Dermis microvascular lymphatic vessel endothelial cell (primary cell): ENCODE data around the gene CLTA. TPM values are rescaled to one million over a fixed set of nuclear protein-coding genes. Genes with fewer than 3 reads are reported as not detected.

ENCODE experiments used
- DNase-seq, 2 donors: peaks; one replicate each; pipeline versions ENCODE4 v3.0.0 to v3.0.0-alpha.2; 2010; ENCODE audit warnings: low read depth in 2 of 2
- total RNA-seq: library from RNA; depleted of rRNA; stranded (reverse); fragments of >200 nt; gene quantifications from 2 replicates; pipeline ENCODE4 v1.2.1, GENCODE V29; 2014

CLTA gene, protein sequence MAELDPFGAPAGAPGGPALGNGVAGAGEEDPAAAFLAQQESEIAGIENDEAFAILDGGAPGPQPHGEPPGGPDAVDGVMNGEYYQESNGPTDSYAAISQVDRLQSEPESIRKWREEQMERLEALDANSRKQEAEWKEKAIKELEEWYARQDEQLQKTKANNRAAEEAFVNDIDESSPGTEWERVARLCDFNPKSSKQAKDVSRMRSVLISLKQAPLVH
- 203 and 266 TPM in 2 replicates for total RNA-seq

DNA sequence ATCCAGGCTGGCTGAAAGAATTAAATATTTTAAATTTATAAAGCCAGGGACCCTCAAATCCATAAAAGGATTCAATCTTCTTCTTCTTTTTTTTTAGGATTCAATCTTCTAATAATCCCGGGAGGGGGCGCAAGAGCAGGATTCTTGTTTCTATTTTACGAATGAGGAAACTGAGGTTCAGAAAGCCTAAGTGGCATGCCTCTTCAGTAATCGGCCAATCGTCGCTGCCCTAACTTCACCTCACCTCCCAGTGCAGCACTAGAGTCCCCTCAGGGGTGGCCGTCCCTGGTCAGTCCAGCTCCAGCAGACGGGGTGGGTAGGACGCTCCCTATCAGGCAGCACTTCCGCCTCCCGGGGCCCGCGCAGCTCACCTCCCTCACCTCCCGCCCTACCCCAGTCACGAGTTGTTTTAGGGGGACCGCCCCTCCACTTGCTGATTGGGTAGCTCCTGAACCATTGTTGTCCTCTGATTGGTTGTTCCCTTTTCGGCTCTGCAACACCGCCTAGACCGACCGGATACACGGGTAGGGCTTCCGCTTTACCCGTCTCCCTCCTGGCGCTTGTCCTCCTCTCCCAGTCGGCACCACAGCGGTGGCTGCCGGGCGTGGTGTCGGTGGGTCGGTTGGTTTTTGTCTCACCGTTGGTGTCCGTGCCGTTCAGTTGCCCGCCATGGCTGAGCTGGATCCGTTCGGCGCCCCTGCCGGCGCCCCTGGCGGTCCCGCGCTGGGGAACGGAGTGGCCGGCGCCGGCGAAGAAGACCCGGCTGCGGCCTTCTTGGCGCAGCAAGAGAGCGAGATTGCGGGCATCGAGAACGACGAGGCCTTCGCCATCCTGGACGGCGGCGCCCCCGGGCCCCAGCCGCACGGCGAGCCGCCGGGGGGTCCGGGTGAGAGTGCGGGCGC, at the start of gene CLTA:
TSS of gene CLTA (plus strand) at position 534 of the 902 bp plus-strand sequence. CDS start at position 670, 136 bp downstream.
- DNase-seq, result peak; percentile 99

DNA sequence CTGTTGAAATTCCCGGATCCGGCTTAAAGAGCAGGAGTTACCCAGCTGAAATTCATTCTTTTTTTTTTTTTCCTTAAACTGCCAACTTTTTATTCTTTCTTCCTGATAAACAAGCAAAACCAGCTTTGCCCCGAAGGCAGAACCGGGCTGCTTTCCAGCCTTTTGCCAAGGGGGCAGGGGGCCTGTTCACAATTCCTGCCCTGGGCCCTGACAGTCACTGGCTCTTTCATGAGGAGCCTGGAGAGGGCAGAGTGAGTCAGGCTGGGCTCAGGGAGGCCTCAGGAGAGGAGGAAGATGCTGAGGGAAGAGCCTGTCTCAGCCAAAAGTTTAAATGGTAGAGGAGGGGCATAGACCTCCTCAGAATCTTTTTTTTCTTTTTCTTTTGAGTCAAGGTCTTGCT, 49.4 kb upstream of the CLTA start:
- peak in 1 of 2 donors; percentile 24 for DNase-seq

DNA sequence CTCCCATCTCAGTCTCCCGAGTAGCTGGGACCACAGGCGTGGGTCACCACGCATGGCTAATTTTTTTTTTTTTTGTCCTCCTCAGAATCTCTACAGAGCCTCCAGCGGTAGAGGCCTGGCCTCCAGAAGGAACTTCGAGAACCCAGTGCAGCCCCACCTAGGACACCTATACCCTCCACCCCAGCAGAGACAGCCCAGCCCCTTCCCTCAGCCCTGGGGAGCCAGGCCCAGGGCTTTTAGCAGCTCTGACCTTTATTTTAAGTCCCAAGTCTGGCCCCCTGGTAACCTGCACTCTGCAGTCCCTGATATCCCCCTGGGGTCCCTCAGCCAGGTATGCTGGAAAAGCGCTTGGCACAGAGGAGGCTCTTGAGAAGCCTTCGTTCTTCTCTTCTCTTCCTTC, 49.0 kb upstream of the CLTA start:
- no peak for DNase-seq

DNA sequence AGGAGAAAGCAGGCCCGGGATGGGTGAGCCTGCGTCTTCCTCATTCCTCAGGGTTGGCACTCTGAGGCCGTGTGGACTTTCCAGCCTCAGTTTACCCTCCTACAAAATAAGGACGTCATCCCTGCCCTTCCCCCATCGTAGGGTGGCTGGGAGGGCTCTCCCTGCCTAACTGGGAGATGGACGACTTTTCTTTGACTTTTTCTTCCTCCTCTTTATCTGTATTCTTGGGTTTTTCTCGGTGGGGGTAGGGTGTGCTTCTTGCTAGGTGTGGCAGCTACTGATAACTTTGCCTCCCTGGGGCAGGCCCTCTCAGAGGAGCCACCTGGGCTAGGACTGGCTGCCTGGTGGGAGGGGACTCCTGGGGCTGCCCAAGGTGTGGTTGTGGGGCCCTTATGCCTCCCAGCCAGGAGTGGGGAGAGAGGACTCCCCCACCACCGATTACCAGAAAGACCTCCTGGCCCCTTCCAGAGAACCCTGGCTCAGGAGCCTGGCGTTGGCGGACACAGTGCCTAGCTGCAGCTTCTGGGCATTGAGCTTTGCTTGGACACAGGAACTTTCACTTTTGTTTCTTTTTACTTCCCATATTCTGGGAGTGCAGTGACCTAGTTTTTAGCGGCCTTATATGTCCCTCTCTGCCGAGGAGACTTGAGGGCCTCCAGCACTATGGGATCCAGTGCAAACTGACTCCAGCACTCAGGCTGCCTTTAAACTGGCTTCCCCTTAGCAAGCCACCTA, 48.0 kb upstream of the CLTA start:
- no peak for DNase-seq

DNA sequence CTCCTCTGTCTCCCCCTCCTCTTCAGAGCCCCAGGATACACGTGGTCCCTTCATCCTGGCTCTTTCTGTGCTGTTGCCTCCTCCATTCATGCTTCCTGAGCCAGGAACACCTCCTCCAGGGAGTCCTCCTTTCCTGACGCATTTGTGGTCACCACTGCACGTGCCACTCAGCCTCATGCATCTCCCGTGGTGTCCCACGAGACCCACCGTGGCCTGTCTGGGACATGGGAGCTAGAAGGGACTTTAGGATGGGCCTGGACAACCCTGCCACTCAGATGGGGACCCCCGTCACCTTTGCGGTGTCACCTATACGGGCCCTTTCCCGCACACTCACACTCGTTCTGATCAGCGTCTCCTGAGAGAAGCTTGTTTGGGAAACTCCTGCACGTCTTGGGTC, 47.5 kb upstream of the CLTA start:
- no peak for DNase-seq

DNA sequence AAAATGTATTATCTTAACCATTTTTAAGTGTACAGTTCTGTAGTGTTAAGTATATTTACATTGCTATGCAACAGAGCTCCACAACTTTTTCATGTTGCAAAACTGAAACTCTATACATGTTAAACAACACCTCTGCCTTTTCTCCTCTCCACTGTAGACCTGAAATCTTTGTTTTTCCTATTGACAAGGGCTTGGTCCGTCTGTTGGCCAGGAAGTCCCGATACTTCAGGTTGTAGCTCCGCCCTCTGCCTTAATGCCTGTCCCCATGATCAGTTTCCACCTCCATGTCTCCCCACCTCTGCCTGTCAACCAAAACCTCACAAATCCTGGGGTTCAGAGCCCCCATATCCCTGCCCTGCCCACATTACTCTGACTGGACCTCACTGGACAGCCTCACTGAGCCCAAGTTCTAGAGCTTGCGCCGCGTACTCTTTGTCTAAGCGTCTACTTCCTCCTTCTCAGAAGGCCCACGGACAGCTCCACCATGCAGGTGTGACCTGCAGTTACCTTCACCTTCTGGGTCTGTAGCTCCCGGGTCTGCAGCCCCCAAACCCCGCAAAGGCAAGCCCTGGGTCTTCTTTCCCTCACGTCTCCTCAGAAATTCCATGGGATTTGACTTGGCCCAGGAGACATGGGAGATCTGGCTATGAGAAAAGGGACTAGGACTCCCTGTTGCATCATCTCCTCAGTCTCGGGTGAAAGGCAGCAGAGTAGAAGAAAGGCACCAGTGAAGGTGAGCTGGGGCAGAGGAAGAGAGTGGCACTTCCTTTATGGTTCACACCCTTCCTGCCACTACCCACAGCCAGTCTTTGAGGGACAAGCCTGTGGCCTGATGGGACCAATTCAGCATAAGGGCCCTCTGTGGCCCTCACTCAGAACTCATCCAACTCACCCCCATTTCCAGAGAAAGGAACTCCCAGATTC, 46.1 kb upstream of the CLTA start:
- no peak for DNase-seq

DNA sequence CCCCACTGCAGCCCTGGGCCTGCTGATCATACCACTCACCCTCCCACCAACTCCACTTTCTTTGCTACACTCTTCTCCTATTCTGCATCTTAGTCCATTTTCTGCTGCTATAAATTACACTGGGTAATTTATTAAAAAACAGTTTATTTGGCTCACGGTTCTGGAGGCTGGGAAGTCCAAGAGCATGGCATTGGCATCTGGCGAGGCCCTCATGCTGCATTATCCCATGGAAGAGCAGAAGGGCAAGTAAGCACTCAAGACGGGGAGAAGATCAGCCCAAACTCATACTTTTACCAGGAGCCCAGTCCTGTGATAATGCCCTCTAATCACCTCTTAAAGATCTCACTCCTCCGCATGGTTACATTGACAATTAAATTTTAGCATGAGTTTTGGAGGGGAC, 44.8 kb upstream of the CLTA start:
- DNase-seq, result no peak

DNA sequence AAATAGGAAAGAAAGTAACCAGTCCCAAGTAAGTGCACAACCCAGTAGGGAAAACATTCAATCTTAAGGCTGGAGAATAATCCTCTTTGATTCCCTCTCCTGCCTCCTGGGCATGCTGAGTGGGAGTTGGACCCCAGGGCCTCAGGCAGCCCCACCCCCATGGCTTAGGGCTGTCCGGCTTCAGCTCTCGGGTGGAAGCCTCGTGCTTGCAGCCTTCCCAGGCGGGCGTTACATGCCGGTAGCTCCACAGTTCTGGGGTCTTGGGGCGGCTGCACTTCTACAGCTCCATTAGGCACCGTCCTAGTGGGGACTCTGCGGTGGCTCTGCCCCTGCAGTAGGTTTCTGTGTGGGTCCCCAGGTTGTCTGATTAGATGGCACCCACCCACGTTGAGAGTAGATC, 44.1 kb upstream of the CLTA start:
- DNase-seq, result no peak

DNA sequence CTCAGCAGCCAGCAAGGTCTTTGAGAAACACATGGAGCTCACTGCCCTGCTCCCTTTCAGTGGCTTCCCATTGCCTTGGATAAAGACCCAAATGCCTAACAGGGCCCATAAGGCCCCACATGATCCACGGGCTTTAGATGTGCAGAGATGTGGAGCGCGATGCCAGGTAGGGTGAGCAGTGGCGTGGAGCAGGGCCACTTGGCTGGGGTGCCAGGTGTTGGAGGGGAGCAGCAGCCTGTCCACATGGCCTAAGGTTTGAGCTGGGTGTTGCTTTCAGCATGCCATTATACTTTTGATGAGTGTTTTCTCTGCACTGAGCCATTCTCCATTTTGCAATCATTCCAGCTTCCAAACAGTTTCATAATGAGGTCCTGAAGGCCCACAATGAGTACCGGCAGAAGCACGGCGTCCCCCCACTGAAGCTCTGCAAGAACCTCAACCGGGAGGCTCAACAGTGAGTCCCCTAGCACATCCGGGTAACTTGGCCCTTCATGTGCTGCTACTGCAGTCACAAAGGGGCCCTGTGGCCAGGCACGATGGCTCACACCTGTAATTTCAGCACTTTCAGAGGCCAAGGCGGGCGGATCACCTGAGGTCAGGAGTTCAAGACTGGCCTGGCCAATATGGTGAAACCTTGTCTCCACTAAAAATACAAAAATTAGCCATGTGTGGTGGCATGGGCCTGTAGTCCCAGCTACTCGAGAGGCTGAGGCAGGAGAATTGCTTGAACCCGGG, 43.1 kb upstream of the CLTA start:
- no peak for DNase-seq

DNA sequence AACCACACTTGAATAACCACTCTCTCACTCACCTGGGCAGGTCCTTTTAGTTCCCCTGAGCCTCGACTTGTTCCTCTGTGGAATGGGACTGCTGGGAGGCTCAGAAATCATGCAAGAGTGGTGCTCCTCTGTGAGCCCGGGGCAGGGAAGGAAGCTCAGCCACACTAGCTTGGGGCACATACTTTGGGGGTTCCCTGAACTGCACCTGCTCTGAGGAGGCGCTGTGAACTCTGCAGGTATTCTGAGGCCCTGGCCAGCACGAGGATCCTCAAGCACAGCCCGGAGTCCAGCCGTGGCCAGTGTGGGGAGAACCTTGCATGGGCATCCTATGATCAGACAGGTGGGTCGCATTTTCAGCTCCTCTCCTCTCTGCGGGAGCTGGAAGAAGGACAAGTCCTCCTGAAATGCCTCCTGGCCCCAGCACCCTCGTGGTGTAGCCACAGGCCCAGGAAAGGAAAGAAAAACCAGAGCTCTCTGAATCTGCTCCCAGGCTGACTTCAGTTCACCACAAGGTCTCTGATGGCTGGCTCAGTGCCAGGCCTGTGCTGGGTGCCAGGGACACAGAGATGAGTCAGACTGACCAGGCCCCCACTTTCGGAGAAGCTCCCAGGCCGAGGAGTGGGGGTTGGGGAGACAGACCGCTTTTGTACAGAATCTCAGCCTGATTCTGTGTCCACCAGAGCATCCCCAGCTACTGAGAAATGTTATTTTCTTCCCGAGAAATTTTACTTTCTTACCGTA, 42.2 kb upstream of the CLTA start:
- peak; percentile 74 to 91 for DNase-seq

DNA sequence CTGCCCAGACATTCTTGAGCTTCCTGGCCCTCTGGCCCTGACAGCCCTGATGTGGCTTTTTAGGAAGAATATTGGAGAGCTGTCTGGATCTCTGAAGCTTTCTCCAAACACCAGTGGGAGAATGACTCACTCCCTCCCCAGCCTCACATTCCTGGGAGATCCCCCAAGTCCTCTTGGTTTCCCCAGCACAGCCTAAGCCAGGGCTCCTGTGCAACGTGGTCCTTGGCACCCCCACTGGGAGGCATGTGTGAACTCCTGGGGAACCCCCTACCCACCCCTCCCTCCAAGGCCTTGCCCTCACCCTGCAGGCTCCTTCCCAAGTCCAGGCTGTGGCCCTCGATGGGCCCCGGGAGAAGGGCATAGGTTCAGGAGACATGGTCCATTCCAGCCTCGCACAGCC, 41.5 kb upstream of the CLTA start:
- DNase-seq, result peak in 1 of 2 donors; percentile 55

DNA sequence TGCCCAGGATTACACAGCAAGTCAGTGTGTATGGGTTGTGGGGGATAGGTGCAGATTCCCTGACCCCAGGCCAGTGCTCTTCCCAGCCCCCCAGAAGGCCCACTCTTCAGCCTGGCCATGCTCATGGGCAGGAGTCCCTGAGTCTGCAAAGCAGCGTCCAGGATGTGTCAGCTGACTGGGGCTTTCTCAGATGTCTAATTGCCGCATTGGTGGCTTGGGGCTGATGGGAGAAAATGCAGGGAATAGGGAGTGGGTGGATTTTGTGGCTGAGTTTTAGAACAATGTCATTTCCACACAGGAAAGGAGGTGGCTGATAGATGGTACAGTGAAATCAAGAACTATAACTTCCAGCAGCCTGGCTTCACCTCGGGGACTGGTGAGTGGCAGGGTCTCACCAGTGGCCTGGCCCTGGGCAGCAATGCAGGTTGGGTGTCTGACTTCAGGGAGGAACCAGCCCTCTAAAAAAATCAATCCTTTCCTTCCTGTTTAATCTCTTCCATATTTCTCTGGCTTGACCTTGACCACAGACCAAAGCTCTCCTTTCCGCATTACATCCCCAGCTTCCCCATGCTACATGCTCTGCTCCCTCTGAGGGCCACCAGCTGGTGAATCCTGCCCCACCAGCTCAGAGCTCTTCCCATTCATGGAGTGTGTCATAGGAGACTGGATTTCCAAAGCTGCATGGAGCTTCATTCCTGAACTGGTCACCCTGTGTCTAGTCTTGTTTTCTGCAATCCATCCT, 40.0 kb upstream of the CLTA start:
- DNase-seq, result peak in 1 of 2 donors; percentile 51

DNA sequence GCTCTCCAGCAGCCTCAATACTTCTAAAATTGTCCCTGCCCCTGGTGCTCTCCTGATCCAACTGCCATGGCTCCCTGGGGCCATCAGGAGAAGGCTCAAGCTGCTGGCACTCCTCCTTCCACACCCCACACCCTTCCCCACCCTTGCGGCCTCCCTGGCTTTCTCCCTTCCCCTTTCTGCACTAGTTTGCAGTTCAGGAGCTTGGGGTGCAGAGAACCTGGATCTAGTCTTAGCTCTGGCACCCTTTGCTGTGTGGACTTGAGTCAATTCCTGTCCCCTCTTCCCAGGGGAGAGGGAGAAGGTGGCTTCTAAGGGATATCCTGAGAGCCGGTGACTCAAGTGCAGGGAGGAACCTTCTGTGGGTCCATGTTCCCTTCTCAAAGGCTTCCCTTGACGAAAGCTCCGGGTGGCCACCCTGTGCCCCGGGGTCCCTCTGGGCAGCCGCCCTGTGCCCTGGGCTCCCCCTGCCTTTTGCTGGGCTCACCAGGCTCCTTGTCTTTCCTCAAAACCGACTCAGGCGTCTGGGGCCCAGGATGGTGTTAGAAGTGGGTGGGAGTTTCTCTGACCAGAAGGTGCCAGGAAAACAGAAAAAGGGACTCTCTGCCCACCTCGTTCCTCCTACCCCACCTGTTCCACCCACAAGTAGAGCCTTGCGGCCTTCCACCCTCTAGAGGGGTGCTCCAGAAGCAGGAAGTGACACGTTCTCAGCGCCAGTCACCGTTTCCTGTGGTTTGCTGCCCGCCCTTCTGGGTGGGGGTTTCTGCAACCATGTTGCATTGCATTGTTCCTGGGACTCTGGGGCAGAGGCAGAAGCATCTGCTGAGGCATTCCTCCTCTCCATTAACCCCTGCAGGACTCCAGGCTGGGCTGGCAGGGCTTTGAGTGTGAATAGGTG, 39.2 kb upstream of the CLTA start:
- DNase-seq, result peak; percentile 60 to 86

DNA sequence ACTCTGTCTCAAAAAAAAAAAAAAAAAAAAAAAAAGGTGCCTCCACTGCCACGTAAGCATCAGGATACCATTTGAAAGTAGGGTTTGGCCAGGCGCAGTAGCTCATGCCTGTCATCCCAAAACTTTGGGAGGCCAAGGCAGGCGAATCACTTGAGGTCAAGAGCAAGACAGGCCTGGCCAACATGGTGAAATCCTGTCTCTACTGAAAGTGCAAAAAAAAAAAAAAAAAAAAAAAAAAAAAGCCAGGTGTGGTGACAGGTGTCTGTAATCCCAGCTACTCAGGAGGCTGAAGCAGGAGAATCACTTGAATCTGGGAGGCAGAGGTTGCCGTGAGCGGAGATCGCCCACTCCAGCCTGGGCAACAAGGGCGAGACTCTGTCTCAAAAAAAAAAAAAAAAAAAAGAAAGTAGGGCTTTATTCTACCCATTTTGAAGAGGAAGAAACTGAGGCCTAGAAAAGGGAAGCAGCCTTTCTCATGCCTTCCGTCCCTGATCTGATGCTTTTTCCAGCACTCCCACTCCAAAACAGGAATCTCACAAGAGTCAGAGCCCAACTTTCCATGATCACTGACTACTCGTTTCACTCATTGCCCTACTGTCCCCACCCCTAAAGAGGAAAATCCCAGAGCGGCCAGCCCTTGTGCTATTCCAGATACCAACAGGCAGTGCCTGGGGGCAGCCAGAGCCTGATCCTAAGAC, 37.8 kb upstream of the CLTA start:
- peak in 1 of 2 donors; percentile 68 for DNase-seq

DNA sequence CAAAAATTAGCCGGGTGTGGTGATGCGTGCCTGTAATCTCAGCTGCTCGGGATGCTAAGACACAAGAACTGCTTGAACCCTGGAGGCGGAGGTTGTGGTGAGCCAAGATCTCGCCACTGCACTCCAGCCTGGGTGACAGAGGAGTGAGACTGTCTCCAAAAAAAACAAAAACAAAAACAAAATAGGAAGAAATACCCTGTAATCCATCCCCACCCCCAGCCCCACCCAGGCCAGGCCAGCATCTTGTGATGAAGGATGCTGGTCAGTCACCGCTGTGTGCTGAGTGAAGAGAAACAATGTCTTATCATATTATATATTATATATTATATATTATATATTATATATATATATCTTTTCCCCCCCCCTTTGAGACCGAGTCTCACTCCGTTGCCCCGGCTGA, 37.0 kb upstream of the CLTA start:
- DNase-seq, result no peak

DNA sequence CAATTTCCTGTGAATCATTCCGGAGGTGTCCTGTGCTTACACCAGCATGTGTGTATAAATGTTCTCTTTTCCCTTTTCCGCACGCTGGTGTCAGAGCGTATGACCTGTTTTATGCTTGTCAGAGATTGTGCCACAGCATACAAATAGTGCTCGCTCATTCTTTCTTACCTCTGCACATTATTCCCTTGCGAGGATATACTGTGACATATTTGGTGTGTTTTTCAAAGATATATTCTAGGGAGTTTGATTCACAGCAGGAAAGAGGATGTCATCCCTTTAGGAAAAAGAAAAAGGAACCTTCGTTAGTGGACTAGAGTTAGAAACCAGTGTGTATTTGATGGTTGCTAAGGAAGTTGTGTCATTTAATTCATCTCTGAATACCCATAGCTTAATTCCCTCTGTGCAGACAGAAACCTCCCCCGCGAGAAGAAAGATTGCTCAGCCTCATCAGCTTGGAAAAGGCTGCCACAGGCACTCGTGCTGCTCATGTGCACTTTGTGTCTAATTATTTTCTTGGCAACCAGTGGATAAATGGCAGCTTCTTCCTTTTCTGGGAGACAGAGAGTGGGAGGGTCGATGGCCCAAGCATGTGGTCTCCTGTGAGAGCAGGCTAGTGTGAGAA, 36.3 kb upstream of the CLTA start:
- DNase-seq, result peak; percentile 90 to 96

DNA sequence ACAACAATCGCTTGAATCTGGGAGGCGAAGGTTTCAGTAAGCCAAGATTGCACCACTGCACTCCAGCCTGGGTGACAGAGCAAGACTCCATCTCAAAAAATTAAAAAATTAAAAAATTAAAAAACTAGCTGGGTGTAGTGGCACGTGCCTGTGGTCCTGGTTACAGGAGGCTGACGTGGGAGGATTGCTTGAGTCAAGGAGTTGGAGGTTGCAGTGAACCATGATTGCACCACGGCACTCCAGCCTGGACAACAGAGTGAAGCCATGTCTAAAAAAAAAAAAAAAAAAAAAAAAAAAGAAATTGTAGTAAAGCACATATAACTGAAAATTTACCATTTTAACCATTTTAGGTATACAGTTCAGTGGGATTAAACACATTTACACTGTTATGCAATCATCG, 34.6 kb upstream of the CLTA start:
- no peak for DNase-seq
